ENCODE measurements around the gene SLC22A15. TPM values are rescaled to one million over a fixed set of nuclear protein-coding genes. Genes with fewer than 3 reads are reported as not detected.
"Not testable (repeated sequence)": the region's sequence is repeated elsewhere in the genome, so short reads cannot be mapped to it uniquely, and the experiment has no call there.

The SLC22A15 gene
- total and polyA plus RNA-seq, 10 of the 15 experiments (the other 5 are each of a cell fraction or from before 2014, with no cell fraction given) = 0.05 to 2.8 (median 0.13) TPM; not detected in 1

- Histone ChIP-seq H3K27me3 (replicated peaks in 1 of 2; ENCODE audit: control insufficient read depth in 2 of 2, insufficient read depth in 2 of 2, low read length in 1 of 2) (no peaks in the 10 kb centered on the region), H3K36me3 (ENCODE audit: control insufficient read depth in 2 of 2, insufficient read depth in 2 of 2, low read length in 1 of 2) (no peaks in the 10 kb centered on the region), H3K9ac (ENCODE audit: control insufficient read depth, insufficient read depth, low read length) (no peak overlapping the region), H3K27ac (ENCODE audit: control insufficient read depth, insufficient read depth) (no peak overlapping the region), H3K4me3 (no peak overlapping the region), H4K20me1 (ENCODE audit: control insufficient read depth, insufficient read depth) (no peaks in the 10 kb centered on the region), H3K79me2 (ENCODE audit: control insufficient read depth, insufficient read depth, low read length) (no peaks in the 10 kb centered on the region), H3K4me1 (ENCODE audit: control insufficient read depth, insufficient read depth, low read length) (no peaks in the 10 kb centered on the region), H3K4me2 (ENCODE audit: control insufficient read depth, insufficient read depth) (no peak overlapping the region), H2AFZ (ENCODE audit: control insufficient read depth, low read depth, low read length) (no peak overlapping the region), H3K9me3 (replicated peaks; ENCODE audit: control insufficient read depth, insufficient read depth, low read length) (no peaks in the 10 kb centered on the region)
- ATAC-seq (no peak), DNase-seq (ENCODE audit: low read depth, low spot score) (no peak), FAIRE-seq (no peak)
- ChIA-PET SMC1A (ENCODE audit: uncharacterized antibody, unreplicated experiment) (no interaction called here), POLR2A (no interaction called here), CTCF (interaction anchor here (0.7 to 1.1 kb wide), 3 partner anchors 22 to 207 kb away, joined by 3 to 4 read pairs (median 3); no protein-coding TSS in a partner anchor), RAD21 (ENCODE audit: unreplicated experiment) (no interaction called here)
- no TSS peak for BruUV-seq (replicated peaks)
- no peak for TF ChIP-seq IRF5 (IDR thresholded peaks at IDR 0.05; ENCODE audit: borderline replicate concordance)
- no peak for TF ChIP-seq ZNF687 (IDR thresholded peaks at IDR 0.05)
- TF ChIP-seq CBX5 (IDR thresholded peaks at IDR 0.05; ENCODE audit: low read depth) = no peak
- TF ChIP-seq STAT3 (IDR thresholded peaks at IDR 0.05; ENCODE audit: low read depth, low read length) = no peak
- TF ChIP-seq STAT1 (conservative IDR thresholded peaks at IDR 0.05) = no peak
- intact Hi-C loops (cut with micrococcal nuclease; ENCODE audit: unreplicated experiment) = no loop called here
- WGBS (ENCODE audit: insufficient coverage, insufficient replicate concordance, low lambda C conversion rate, missing lambda C conversion rate) = 89% methylated on average over 4 of the region's 4 CpGs
- in situ Hi-C loops (cut with MboI) = no loop called here
Observed at GRCh38 chr1:116044071-116044470, 67.8 kb downstream of the SLC22A15 start.

- H3K4me3 ChIP-seq; H3K27ac ChIP-seq (ENCODE audit: control insufficient read depth, insufficient read depth); SMC1A ChIA-PET (ENCODE audit: uncharacterized antibody, unreplicated experiment); POLR2A ChIA-PET; in situ Hi-C loops (cut with MboI); H3K9me3 ChIP-seq (replicated peaks; ENCODE audit: control insufficient read depth, insufficient read depth, low read length); DNase-seq (ENCODE audit: low read depth, low spot score); H3K27me3 ChIP-seq (replicated peaks in 1 of 2; ENCODE audit: control insufficient read depth in 2 of 2, insufficient read depth in 2 of 2, low read length in 1 of 2); H3K36me3 ChIP-seq (ENCODE audit: control insufficient read depth in 2 of 2, insufficient read depth in 2 of 2, low read length in 1 of 2); BruUV-seq (replicated peaks); H3K4me2 ChIP-seq (ENCODE audit: control insufficient read depth, insufficient read depth); H4K20me1 ChIP-seq (ENCODE audit: control insufficient read depth, insufficient read depth); H3K79me2 ChIP-seq (ENCODE audit: control insufficient read depth, insufficient read depth, low read length); H2AFZ ChIP-seq (ENCODE audit: control insufficient read depth, low read depth, low read length); intact Hi-C loops (cut with micrococcal nuclease; ENCODE audit: unreplicated experiment); H3K9ac ChIP-seq (ENCODE audit: control insufficient read depth, insufficient read depth, low read length); ATAC-seq; RAD21 ChIA-PET (ENCODE audit: unreplicated experiment); FAIRE-seq; CTCF ChIA-PET; H3K4me1 ChIP-seq (ENCODE audit: control insufficient read depth, insufficient read depth, low read length): not testable (repeated sequence)
- WGBS (ENCODE audit: insufficient coverage, insufficient replicate concordance, low lambda C conversion rate, missing lambda C conversion rate) = 56% methylated on average over 8 of the region's 8 CpGs
Observed at GRCh38 chr1:116046933-116047332, 70.6 kb downstream of the SLC22A15 start.

GRCh38 chr1:116051896-116052295 lies 75.6 kb downstream of the SLC22A15 start:
- SMC1A ChIA-PET (ENCODE audit: uncharacterized antibody, unreplicated experiment); H3K27me3 ChIP-seq (replicated peaks in 1 of 2; ENCODE audit: control insufficient read depth in 2 of 2, insufficient read depth in 2 of 2, low read length in 1 of 2); BruUV-seq (replicated peaks); in situ Hi-C loops (cut with MboI); H3K9me3 ChIP-seq (replicated peaks; ENCODE audit: control insufficient read depth, insufficient read depth, low read length); H3K27ac ChIP-seq (ENCODE audit: control insufficient read depth, insufficient read depth); H4K20me1 ChIP-seq (ENCODE audit: control insufficient read depth, insufficient read depth); H3K9ac ChIP-seq (ENCODE audit: control insufficient read depth, insufficient read depth, low read length); DNase-seq (ENCODE audit: low read depth, low spot score); H3K79me2 ChIP-seq (ENCODE audit: control insufficient read depth, insufficient read depth, low read length); H3K36me3 ChIP-seq (ENCODE audit: control insufficient read depth in 2 of 2, insufficient read depth in 2 of 2, low read length in 1 of 2); POLR2A ChIA-PET; H2AFZ ChIP-seq (ENCODE audit: control insufficient read depth, low read depth, low read length); H3K4me1 ChIP-seq (ENCODE audit: control insufficient read depth, insufficient read depth, low read length); RAD21 ChIA-PET (ENCODE audit: unreplicated experiment); H3K4me3 ChIP-seq; ATAC-seq; intact Hi-C loops (cut with micrococcal nuclease; ENCODE audit: unreplicated experiment); FAIRE-seq; H3K4me2 ChIP-seq (ENCODE audit: control insufficient read depth, insufficient read depth): not testable (repeated sequence)
- CTCF ChIA-PET = interaction anchor here (0.8 kb wide), 1 partner anchor 32 kb away, joined by 3 read pairs; no protein-coding TSS in a partner anchor
- 72% methylated on average over 16 of the region's 16 CpGs for WGBS (ENCODE audit: insufficient coverage, insufficient replicate concordance, low lambda C conversion rate, missing lambda C conversion rate)

Measured in GM12878 (cell line).